SK-N-SH treated with all-trans-retinoic acid at 6 μM for 48 hours (cell line): ENCODE measurements around the gene MYH9.

ENCODE experiments used
- ATAC-seq: fragments of 200-7000 bp; cut with Tn5 transposase; 3 replicates; pipeline ENCODE4 v1.9.1; 2020; ENCODE audit warnings: mild to moderate bottlenecking, moderate library complexity
- BACH2 ChIP-seq: fragments of 250-450 bp; sonication (Bioruptor Pico); IDR thresholded peaks from 2 replicates; pipeline ENCODE4 v1.9.0; 2021; ENCODE audit warnings: mild to moderate bottlenecking, borderline replicate concordance
- CSDC2 ChIP-seq: fragments of 250-450 bp; sonication (Bioruptor Pico); IDR thresholded peaks from 2 replicates; pipeline ENCODE4 v1.5.0; 2020; ENCODE audit warnings: mild to moderate bottlenecking, moderate library complexity
- ESRRG ChIP-seq: fragments of 250-450 bp; sonication (Bioruptor Pico); IDR thresholded peaks from 2 replicates; pipeline ENCODE4 v1.6.1; 2021; ENCODE audit warnings: mild to moderate bottlenecking
- GLIS3 ChIP-seq: fragments of 250-450 bp; sonication (Bioruptor Pico); IDR thresholded peaks from 2 replicates; pipeline ENCODE4 v1.5.0; 2020; ENCODE audit warnings: mild to moderate bottlenecking, moderate library complexity
- ISL1 ChIP-seq: fragments of 250-450 bp; sonication (Bioruptor Pico); IDR thresholded peaks from 2 replicates; pipeline ENCODE4 v2.1.2; 2022; ENCODE audit warnings: mild to moderate bottlenecking, moderate library complexity
- OSR1 ChIP-seq: fragments of 250-450 bp; sonication (Bioruptor Pico); IDR thresholded peaks from 2 replicates; pipeline ENCODE4 v1.8.0; 2022; ENCODE audit warnings: moderate library complexity, mild to moderate bottlenecking, inconsistent platforms
- PPARA ChIP-seq: fragments of 250-450 bp; sonication (Bioruptor Pico); IDR thresholded peaks from 2 replicates; pipeline ENCODE4 v1.5.0; 2020; ENCODE audit warnings: mild to moderate bottlenecking, borderline replicate concordance
- RARB ChIP-seq: fragments of 250-450 bp; sonication (Bioruptor Pico); IDR thresholded peaks from 2 replicates; pipeline ENCODE4 v1.8.0; 2021; ENCODE audit warnings: mild to moderate bottlenecking, moderate library complexity
- SNAI2 ChIP-seq: fragments of 250-450 bp; sonication (Bioruptor Pico); IDR thresholded peaks from 2 replicates; pipeline ENCODE4 v1.5.0; 2020; ENCODE audit warnings: mild to moderate bottlenecking, moderate library complexity
- TCF4 ChIP-seq: fragments of 250-450 bp; sonication (Bioruptor Pico); IDR thresholded peaks from 2 replicates; pipeline ENCODE4 v1.8.0; 2021; ENCODE audit warnings: mild to moderate bottlenecking, moderate library complexity, borderline replicate concordance
- TOX ChIP-seq: fragments of 250-450 bp; sonication (Bioruptor Pico); IDR thresholded peaks from 2 replicates; pipeline ENCODE4 v1.8.0; 2021; ENCODE audit warnings: mild to moderate bottlenecking, moderate library complexity, borderline replicate concordance
- ZC3H10 ChIP-seq: fragments of 250-450 bp; sonication (Bioruptor Pico); IDR thresholded peaks from 2 replicates; pipeline ENCODE4 v1.5.1; 2021; ENCODE audit warnings: mild to moderate bottlenecking, moderate library complexity
- ZFP3 ChIP-seq: fragments of 250-450 bp; sonication (Bioruptor Pico); IDR thresholded peaks from 2 replicates; pipeline ENCODE4 v1.5.0; 2020; ENCODE audit warnings: mild to moderate bottlenecking, moderate library complexity
- ZFP30 ChIP-seq: fragments of 450-650 bp; formaldehyde crosslinking; IDR thresholded peaks from 2 replicates; pipeline ENCODE4 v1.5.0; 2022; ENCODE audit warnings: mild to moderate bottlenecking, moderate library complexity
- ZNF565 ChIP-seq: fragments of 450-650 bp; formaldehyde crosslinking; conservative IDR thresholded peaks from 2 replicates; pipeline ENCODE4 v1.5.0; 2020; ENCODE audit warnings: low read depth, mild to moderate bottlenecking, moderate library complexity
- ZNF70 ChIP-seq: fragments of 450-650 bp; formaldehyde crosslinking; IDR thresholded peaks from 2 replicates; pipeline ENCODE4 v1.5.0; 2020; ENCODE audit warnings: mild to moderate bottlenecking, moderate library complexity
- ZNF8 ChIP-seq: fragments of 450-650 bp; formaldehyde crosslinking; IDR thresholded peaks from 2 replicates; pipeline ENCODE4 v1.5.0; 2020; ENCODE audit warnings: mild to moderate bottlenecking, moderate library complexity
- TF ChIP-seq, protein P1 (sequence below): fragments of 250-450 bp; sonication (Bioruptor Pico); IDR thresholded peaks from 2 replicates; pipeline ENCODE4 v1.8.0; 2021; ENCODE audit warnings: low read depth, mild to moderate bottlenecking, moderate library complexity, borderline replicate concordance
- TF ChIP-seq, protein P2 (sequence below): fragments of 250-450 bp; sonication (Bioruptor Pico); IDR thresholded peaks from 2 replicates; pipeline ENCODE4 v1.8.0; 2020; ENCODE audit warnings: mild to moderate bottlenecking, moderate library complexity, borderline replicate concordance
- TF ChIP-seq, protein P3 (sequence below): fragments of 250-450 bp; sonication (Bioruptor Pico); IDR thresholded peaks from 2 replicates; pipeline ENCODE4 v1.5.0; 2020; ENCODE audit warnings: mild to moderate bottlenecking, moderate library complexity
- TF ChIP-seq, protein P4 (sequence below): fragments of 250-450 bp; sonication (Bioruptor Pico); IDR thresholded peaks from 2 replicates; pipeline ENCODE4 v1.5.1; 2021; ENCODE audit warnings: mild to moderate bottlenecking, moderate library complexity
- TF ChIP-seq, protein P5 (sequence below): fragments of 250-450 bp; sonication (Bioruptor Pico); IDR thresholded peaks from 2 replicates; pipeline ENCODE4 v1.5.1; 2020; ENCODE audit warnings: low read depth, mild to moderate bottlenecking, moderate library complexity

MYH9 gene

DNA sequence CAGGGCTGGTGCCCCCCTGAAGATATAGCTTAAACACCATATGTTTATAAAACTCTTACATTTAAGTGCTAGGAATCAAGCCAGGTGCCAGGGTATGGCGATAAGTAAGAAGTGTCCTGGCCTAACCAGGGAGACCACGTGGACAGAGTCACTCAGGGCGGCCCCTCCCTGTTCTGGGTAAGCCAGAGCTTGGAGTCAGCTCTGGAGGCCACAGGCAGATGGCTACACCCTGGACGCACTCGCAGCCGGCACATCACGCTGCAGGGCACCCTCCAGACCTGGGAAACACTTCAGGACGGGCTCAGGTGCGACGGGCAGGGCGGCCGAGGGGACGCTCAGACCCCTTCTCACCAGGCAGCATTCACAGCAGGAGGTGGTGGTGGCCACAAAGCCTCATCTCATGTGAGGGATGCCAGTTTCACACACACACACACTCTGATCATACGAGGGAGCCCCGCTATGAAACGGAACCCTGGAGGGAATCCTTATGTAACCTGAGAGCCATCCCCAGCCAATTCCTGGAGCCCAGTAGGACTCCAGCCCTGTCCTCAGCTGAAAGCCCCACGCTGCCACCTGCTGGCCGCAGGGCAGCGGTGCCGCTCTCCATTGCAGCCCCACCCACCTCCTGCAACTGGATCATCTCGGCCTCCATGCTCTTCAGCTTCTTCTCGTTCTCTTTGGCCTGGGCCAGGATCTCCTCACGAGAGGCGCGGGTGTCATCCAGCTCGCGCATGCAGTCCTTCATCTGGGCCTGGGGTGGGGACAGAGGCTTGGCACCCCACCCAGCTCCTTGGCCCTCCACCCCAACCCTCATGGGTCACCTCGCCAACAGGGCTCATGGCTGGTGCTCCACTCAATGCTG lies 101.4 kb downstream of the MYH9 start:
- TF ChIP-seq TCF4 (no peak), ZNF70 (CRISPR knock-in tag) (no peak), CSDC2 (no peak), BACH2 (CRISPR knock-in tag) (no peak), SNAI2 (CRISPR knock-in tag) (no peak), ESRRG (CRISPR knock-in tag) (no peak), ZNF8 (CRISPR knock-in tag) (no peak), ZFP3 (CRISPR knock-in tag) (no peak), TOX (no peak), ISL1 (CRISPR knock-in tag) (no peak), RARB (CRISPR knock-in tag) (no peak), ZFP30 (CRISPR knock-in tag) (no peak), OSR1 (no peak), ZC3H10 (CRISPR knock-in tag) (no peak)
- TF ChIP-seq, protein P1, sequence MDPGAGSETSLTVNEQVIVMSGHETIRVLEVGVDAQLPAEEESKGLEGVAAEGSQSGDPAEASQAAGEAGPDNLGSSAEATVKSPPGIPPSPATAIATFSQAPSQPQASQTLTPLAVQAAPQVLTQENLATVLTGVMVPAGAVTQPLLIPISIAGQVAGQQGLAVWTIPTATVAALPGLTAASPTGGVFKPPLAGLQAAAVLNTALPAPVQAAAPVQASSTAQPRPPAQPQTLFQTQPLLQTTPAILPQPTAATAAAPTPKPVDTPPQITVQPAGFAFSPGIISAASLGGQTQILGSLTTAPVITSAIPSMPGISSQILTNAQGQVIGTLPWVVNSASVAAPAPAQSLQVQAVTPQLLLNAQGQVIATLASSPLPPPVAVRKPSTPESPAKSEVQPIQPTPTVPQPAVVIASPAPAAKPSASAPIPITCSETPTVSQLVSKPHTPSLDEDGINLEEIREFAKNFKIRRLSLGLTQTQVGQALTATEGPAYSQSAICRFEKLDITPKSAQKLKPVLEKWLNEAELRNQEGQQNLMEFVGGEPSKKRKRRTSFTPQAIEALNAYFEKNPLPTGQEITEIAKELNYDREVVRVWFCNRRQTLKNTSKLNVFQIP (CRISPR knock-in tag) = no peak
- TF ChIP-seq, protein P2, sequence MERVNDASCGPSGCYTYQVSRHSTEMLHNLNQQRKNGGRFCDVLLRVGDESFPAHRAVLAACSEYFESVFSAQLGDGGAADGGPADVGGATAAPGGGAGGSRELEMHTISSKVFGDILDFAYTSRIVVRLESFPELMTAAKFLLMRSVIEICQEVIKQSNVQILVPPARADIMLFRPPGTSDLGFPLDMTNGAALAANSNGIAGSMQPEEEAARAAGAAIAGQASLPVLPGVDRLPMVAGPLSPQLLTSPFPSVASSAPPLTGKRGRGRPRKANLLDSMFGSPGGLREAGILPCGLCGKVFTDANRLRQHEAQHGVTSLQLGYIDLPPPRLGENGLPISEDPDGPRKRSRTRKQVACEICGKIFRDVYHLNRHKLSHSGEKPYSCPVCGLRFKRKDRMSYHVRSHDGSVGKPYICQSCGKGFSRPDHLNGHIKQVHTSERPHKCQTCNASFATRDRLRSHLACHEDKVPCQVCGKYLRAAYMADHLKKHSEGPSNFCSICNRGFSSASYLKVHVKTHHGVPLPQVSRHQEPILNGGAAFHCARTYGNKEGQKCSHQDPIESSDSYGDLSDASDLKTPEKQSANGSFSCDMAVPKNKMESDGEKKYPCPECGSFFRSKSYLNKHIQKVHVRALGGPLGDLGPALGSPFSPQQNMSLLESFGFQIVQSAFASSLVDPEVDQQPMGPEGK (CRISPR knock-in tag) = no peak
- TF ChIP-seq, protein P3, sequence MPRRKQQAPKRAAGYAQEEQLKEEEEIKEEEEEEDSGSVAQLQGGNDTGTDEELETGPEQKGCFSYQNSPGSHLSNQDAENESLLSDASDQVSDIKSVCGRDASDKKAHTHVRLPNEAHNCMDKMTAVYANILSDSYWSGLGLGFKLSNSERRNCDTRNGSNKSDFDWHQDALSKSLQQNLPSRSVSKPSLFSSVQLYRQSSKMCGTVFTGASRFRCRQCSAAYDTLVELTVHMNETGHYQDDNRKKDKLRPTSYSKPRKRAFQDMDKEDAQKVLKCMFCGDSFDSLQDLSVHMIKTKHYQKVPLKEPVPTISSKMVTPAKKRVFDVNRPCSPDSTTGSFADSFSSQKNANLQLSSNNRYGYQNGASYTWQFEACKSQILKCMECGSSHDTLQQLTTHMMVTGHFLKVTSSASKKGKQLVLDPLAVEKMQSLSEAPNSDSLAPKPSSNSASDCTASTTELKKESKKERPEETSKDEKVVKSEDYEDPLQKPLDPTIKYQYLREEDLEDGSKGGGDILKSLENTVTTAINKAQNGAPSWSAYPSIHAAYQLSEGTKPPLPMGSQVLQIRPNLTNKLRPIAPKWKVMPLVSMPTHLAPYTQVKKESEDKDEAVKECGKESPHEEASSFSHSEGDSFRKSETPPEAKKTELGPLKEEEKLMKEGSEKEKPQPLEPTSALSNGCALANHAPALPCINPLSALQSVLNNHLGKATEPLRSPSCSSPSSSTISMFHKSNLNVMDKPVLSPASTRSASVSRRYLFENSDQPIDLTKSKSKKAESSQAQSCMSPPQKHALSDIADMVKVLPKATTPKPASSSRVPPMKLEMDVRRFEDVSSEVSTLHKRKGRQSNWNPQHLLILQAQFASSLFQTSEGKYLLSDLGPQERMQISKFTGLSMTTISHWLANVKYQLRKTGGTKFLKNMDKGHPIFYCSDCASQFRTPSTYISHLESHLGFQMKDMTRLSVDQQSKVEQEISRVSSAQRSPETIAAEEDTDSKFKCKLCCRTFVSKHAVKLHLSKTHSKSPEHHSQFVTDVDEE = no peak
- TF ChIP-seq, protein P4, sequence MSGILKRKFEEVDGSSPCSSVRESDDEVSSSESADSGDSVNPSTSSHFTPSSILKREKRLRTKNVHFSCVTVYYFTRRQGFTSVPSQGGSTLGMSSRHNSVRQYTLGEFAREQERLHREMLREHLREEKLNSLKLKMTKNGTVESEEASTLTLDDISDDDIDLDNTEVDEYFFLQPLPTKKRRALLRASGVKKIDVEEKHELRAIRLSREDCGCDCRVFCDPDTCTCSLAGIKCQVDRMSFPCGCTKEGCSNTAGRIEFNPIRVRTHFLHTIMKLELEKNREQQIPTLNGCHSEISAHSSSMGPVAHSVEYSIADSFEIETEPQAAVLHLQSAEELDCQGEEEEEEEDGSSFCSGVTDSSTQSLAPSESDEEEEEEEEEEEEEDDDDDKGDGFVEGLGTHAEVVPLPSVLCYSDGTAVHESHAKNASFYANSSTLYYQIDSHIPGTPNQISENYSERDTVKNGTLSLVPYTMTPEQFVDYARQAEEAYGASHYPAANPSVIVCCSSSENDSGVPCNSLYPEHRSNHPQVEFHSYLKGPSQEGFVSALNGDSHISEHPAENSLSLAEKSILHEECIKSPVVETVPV (CRISPR knock-in tag) = no peak
- TF ChIP-seq, protein P5, sequence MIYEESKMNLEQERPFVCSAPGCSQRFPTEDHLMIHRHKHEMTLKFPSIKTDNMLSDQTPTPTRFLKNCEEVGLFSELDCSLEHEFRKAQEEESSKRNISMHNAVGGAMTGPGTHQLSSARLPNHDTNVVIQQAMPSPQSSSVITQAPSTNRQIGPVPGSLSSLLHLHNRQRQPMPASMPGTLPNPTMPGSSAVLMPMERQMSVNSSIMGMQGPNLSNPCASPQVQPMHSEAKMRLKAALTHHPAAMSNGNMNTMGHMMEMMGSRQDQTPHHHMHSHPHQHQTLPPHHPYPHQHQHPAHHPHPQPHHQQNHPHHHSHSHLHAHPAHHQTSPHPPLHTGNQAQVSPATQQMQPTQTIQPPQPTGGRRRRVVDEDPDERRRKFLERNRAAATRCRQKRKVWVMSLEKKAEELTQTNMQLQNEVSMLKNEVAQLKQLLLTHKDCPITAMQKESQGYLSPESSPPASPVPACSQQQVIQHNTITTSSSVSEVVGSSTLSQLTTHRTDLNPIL (CRISPR knock-in tag) = no peak
- TF ChIP-seq, all 23 proteins: peak for 0

DNA sequence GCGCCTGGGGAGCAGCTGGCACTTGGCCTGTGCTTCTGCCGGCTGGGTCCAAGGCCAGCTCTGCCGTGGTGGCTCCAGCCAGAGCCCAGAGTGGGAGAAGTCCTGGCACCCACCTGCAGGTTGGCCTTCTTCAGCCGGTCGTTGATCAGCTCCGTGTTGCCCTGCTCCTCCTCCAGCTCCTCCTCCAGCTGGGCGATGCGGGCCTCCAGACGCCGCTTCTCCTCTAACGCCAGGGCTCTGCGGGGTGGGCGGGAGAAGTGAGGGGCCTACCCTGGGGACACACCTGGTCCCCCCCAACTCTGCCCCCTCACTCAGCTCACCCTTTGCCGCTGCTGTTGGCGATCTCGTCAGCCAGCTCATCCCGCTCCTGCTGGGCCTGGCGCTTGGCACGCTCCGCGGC lies 102.2 kb downstream of the MYH9 start:
- ATAC-seq = no peak
- TF ChIP-seq, protein P1 (CRISPR knock-in tag) = no peak
- TF ChIP-seq ZNF70 (CRISPR knock-in tag) (no peak), OSR1 (no peak), RARB (CRISPR knock-in tag) (no peak), TOX (no peak), ZFP30 (CRISPR knock-in tag) (no peak), ISL1 (CRISPR knock-in tag) (no peak), ZFP3 (CRISPR knock-in tag) (no peak), ZNF565 (no peak), BACH2 (CRISPR knock-in tag) (no peak), PPARA (no peak), CSDC2 (no peak), ZNF8 (CRISPR knock-in tag) (no peak), GLIS3 (CRISPR knock-in tag) (no peak)
- TF ChIP-seq, protein P2 (CRISPR knock-in tag) = no peak
- TF ChIP-seq, protein P4 (CRISPR knock-in tag) = no peak
- TF ChIP-seq, protein P5 (CRISPR knock-in tag) = no peak
- TF ChIP-seq, all 23 proteins: peak for 0

More for the DNA sequence above, 101.4 kb downstream of the MYH9 start:
- peak; percentile 81 for ATAC-seq
